HG02759 (cell line): ENCODE results near the gene KCNK4.
"Not testable (repeated sequence)": the region's sequence is repeated elsewhere in the genome, so short reads cannot be mapped to it uniquely, and the experiment has no call there.

ENCODE experiments used
- ATAC-seq: cut with Tn5 transposase; IDR thresholded peaks from one replicate; pipeline ENCODE4 v1.9.1; 2021; ENCODE audit warnings: mild to moderate bottlenecking, moderate library complexity; ENCODE audit not compliant: unreplicated experiment

The KCNK4 gene

DNA sequence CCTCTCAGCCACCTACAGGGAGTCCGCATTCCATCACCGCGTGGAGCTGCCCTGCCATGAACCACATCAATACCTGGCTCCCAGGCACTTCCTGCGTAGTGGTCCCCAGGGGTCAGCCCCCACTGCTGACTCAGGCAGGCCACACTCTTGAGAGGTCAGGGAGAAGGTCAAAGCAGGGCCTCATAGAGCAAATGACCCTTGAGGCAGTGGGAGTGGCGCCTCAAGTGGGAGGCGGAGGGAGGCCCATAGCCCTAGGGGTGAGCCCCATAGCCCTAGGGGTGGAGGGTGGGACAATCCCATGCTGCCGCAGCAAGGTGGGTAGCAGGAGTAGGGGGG is 31.8 kb downstream of the KCNK4 start:
- ATAC-seq = no peak

- no peak for ATAC-seq
Measured at GRCh38 chr11:64323373-64323772, 32.3 kb downstream of the KCNK4 start.

DNA sequence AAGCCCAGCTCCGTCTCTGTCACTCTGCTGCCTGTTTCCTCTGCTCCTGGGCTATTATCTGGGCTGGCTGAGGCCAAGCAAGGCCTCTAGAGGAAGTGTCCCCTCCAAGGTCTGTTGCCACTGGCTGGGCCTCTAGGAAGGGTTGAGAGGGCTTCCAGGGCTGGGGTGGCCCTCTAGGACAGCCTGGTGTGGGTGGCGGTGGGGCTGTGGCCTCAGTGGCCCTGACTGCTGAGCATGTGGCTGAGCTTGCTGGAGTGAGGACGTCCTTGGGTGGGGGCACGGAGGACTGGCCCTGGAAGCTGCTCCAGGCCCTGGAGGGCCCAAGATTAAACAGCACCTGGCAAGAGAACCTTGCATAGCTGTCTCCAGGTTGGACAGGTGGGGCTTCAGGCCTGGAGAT is 32.9 kb downstream of the KCNK4 start:
- not testable (repeated sequence) for ATAC-seq

GRCh38 chr11:64324692-64325469 is 33.8 kb downstream of the KCNK4 start:
- no peak for ATAC-seq

DNA sequence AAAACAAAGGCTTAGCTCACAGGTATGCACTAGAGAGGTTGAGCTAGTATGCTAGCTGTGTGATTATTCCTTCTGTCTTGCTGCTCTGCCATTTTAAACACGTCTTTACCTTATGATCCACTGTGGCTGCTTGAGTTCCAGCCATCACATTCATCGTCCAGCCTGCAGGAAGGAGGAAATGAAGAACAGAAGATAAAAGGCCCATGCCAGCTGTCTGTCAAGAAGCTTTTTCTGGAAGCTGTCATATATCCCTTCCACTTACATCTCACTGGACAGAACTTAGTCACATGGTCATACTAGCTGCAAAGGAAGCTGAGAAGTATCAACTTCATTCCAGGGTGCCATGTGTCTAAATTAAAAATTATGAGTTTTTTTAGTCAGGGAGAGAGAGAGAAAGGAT is 36.3 kb downstream of the KCNK4 start:
- ATAC-seq = no peak

- ATAC-seq = no peak
Measured at GRCh38 chr11:64327993-64328392, 36.9 kb downstream of the KCNK4 start.

- ATAC-seq = no peak
Measured at GRCh38 chr11:64330888-64331287, 39.8 kb downstream of the KCNK4 start.

DNA sequence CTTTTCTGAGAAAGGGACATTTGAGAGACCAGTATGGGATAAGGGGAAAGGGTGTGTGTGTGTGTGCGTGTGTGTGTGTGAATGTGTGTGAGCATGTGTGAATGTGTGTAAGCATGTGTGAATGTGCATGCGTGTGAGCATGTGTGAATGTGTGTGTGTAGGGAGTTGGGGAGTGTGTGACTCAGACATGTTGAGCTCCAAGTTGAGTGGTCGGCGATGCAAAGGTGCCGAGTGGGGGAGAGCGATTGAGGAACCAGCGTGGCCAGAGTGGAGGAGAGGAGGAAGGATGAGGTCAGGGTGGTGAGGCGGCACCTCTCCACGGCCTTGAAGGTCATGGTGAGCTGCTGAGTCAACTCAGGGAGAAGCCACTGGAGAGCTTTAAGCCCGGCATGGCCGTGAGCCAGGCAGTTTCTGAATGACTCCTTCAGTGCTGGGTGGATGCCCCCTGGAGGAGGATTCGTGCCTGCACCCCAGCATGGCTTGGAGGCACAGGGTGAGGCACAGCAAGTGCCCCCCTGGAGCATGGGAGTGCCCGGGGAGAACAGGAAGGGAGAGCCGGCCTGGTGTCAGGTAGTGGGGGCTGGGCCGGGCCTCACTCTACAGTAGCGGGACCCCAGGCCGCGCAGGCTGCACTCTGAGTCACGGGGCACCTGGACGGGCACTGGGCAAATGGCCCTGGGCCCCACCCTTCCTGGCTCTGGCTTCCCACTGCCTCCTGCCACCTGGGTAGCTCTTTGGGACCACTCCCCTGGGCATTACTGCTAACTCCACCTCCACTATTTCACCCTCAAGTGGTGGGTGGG is 40.7 kb downstream of the KCNK4 start:
- peak; percentile 64 for ATAC-seq

DNA sequence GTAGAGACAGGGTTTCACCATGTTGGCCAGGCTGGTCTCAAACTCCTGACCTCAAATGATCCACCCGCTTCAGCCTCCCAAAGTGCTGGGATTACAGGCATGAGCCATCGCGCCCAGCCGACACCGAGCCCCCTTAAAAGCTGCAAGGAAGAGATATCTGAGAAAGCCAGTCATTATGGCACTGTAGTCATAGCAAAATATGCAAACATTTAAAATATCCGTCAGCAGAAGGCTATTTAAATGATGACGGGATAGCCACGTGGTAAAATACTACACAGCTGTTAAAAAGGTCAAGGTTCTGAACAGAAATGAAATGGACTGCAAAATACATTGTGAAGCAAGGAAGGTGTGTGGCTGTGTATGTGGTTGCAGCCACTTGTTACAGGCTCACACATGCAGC is 42.5 kb downstream of the KCNK4 start:
- no peak for ATAC-seq

DNA sequence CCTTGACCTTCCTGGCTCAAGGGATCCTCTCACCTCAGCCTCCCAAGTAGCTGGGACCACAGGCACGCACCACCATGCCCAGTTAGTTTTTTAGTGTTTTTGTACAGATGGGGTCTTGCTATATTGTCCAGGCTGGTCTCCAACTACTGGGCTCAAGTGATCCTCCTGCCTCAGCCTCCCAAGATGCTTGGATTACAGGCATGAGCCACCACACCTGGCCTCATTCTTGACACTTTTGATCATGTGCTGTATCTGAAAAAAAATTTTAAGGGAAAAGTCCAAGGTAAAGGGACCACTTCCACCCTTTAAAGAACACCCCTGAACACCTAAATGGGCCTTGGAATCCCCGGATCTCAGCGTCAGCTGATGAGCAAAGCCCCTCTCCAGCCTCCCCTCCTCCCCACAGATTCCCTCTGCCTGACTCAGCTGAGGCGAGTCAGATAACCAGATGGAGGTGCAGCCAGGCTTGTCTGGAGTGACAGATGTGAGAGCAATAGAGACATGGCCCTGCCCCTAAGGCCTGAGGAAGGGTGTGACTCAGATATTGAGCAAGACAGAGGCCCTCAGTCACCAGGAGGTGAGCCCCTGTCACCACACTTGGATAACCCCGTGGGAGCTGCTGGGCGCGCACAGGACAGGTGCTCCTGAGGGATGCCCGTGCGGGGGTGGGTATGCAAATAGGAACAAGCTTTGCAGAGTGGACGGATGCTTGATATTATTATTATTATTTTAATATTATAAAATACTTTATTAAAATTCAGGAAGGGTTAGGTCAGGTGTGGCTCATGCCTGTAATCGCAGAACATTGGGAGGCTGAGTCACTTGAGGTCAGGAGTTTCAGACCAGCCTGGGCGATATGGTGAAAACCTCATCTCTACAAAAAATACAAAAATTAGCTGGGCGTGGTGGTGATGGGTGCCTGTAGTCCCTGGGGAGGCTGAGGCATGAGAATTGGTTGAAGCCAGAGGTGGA is 43.9 kb downstream of the KCNK4 start:
- peak; percentile 77 for ATAC-seq

- ATAC-seq = no peak
Measured at GRCh38 chr11:64337538-64338249, 46.6 kb downstream of the KCNK4 start.

GRCh38 chr11:64338716-64339115 is 47.6 kb downstream of the KCNK4 start:
- ATAC-seq = no peak

- ATAC-seq = no peak
Measured at GRCh38 chr11:64339286-64339685, 48.2 kb downstream of the KCNK4 start.

- peak; percentile 52 for ATAC-seq
Measured at GRCh38 chr11:64339754-64340408, 48.8 kb downstream of the KCNK4 start, which contains the start of gene CCDC88B. Gene CCDC88B (plus strand): TSS chr11:64340204. CDS start chr11:64340267, 63 bp downstream.

- peak; percentile 45 for ATAC-seq
Measured at GRCh38 chr11:64340671-64341335, 49.7 kb downstream of the KCNK4 start.

DNA sequence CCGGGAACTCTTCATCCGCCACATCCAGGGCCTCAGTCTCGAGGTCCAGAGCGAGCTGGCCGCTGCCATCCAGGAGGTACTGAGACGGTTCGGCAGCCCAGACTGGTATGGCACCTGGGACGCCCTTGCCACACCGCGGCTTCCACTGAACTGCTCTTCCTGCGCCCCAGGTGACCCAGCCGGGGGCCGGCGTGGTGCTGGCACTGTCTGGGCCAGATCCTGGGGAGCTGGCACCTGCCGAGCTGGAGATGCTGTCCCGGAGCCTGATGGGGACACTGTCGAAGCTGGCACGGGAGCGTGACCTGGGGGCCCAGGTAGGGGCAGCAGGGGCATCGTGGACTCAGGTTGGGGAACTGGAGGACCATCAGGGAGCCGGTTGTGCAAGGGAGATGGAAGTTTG is 50.3 kb downstream of the KCNK4 start:
- ATAC-seq = no peak

DNA sequence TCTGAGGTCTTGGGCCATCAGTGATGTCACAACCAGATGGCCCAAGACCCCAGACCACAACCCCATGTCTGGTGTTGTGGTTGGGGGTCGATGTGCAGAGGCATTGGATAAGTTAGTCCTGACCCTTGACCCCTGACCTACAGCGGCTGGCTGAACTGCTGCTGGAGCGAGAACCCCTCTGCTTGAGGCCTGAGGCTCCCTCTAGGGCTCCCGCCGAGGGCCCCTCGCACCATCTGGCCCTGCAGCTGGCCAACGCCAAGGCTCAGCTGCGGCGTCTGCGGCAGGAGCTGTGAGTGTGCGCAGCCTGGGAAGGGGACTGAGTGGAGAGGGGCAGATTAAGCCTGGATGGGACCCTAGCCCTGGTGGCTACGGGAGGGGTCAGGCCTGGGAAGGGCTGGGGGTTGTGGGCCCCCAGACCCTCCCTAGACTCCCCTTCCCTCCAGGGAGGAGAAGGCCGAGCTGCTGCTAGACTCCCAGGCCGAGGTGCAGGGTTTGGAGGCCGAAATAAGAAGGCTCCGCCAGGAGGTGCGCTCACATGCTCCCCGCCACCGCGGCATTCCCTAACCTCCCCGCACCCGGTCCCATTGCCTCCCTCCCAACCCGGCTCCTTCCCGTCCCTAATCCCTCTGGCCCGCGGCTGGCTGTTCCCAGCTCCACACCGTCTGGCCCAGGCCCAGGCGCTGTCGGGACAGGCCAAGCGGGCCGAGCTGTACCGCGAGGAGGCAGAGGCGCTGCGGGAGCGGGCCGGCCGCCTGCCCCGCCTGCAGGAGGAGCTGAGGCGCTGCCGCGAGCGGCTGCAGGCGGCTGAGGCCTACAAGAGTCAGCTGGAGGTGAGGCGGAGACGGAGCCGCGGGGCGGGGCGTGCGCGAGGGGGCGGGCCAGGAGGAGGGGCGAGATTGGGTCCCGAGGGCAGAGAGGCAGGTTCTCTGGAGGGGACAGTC is 51.0 kb downstream of the KCNK4 start:
- ATAC-seq = peak; percentile 55
